ENCODE results near the gene SNX10.

SNX10 gene

DNA sequence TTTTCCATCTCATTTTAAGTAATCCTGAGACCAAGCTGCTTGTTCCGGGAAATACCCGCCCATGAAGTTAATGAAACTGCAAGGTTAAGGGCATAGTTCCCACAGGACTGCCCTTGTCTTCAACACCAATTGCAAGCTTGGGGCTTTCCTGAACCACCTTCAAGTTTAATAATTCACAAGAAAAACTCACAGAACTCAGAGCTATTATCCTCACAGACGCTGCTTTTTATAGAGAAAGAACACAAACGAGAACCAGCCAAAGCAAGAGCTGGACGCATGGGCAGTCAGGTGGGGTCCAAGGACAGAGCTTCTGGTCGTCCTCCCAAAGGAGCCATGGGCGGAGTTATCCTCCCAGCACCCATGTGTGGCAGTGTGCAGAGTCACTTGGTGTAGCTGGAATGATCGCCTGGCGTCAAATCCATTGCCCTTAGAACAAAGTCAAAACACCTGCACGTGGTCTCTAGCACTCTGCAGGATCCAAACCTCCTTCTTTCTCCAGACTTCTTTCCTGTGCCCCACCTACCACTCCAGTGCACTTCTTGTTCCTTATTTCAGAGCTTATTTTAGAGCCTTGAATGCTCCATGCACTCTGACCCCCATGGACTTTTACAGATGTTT, 56.7 kb downstream of the SNX10 start:
- no peak overlapping the region for H3K4me3 ChIP-seq (ENCODE audit: low read length)
- H3K27ac ChIP-seq (ENCODE audit: low read length), result no peak overlapping the region

DNA sequence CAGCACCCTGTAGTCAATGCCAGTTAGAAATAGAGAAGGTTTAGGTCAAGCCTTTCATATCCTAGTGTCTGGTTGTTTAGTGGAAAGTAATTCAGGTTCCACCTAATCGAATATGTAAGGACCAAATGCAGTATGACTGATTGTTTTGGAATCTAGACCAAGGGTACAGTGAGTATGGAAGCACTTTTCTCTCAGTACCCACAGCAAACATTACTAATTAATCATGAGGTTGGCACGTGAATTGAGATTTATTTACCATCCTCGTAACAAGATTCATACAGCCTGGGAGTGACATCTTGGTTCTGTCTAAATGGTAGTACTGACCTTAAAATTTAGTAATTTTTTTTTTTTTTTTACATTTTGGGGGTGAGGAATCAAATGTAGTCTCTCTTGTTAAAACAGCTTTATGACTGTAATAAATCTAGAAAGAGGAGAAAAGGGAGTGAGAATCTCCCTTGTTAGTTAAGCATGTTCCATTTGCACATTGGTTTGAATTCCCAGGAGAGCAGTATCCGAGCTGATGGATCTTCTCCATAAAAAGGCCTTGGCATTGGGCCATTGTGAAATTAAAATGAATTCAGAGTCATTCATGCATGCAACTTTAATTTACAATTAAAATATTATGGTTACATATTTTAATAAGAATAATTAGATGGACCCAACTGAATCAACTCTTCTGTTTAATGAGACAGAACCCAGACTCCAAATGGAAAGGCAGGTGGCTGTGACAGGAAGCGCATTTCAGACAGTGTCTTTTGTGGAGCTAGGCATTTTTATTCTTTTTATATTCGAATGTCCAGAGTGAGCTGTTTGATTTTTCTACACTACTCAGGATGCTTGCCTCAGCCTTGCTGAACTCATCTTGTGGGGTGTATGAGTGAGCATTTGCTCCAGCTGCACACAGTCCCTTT, 57.6 kb downstream of the SNX10 start:
- no peak overlapping the region for H3K4me2 ChIP-seq (ENCODE audit: low read depth, low read length)
- TF ChIP-seq, protein P1, sequence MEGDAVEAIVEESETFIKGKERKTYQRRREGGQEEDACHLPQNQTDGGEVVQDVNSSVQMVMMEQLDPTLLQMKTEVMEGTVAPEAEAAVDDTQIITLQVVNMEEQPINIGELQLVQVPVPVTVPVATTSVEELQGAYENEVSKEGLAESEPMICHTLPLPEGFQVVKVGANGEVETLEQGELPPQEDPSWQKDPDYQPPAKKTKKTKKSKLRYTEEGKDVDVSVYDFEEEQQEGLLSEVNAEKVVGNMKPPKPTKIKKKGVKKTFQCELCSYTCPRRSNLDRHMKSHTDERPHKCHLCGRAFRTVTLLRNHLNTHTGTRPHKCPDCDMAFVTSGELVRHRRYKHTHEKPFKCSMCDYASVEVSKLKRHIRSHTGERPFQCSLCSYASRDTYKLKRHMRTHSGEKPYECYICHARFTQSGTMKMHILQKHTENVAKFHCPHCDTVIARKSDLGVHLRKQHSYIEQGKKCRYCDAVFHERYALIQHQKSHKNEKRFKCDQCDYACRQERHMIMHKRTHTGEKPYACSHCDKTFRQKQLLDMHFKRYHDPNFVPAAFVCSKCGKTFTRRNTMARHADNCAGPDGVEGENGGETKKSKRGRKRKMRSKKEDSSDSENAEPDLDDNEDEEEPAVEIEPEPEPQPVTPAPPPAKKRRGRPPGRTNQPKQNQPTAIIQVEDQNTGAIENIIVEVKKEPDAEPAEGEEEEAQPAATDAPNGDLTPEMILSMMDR (IDR thresholded peaks at IDR 0.05; ENCODE audit: low read length), result no peak
- TF ChIP-seq EZH2 (optimal IDR thresholded peaks at IDR 0.05; ENCODE audit: low read depth, low read length) (no peak), EZH2phosphoT487 (IDR thresholded peaks at IDR 0.05; ENCODE audit: low read length) (no peak)
- no peaks in the 10 kb centered on the region for H3K4me1 ChIP-seq (ENCODE audit: low read length)
- no peak for DNase-seq
- H3K9ac ChIP-seq (ENCODE audit: low read length), result no peak overlapping the region
- H4K20me1 ChIP-seq (ENCODE audit: insufficient read depth, low read length), result no peaks in the 10 kb centered on the region
- no peaks in the 10 kb centered on the region for H3K79me2 ChIP-seq (ENCODE audit: low read length)
- H3F3A ChIP-seq (ENCODE audit: insufficient read depth, low read length), result no peaks in the 10 kb centered on the region
- no peaks in the 10 kb centered on the region for H3K27me3 ChIP-seq (replicated peaks; ENCODE audit: insufficient read depth, low read length)
- H3K4me3 ChIP-seq (ENCODE audit: low read length), result no peak overlapping the region
- H3K27ac ChIP-seq (ENCODE audit: low read length), result no peak overlapping the region
- H3K9me2 ChIP-seq (replicated peaks; ENCODE audit: insufficient read depth, low read length), result no peaks in the 10 kb centered on the region
- H2AFZ ChIP-seq (ENCODE audit: low read length), result no peak overlapping the region
- H3K9me3 ChIP-seq (replicated peaks; ENCODE audit: insufficient read depth, low read length), result no peaks in the 10 kb centered on the region
- no peaks in the 10 kb centered on the region for H3K36me3 ChIP-seq (replicated peaks; ENCODE audit: insufficient read depth, low read length)

More for the DNA sequence above, 56.7 kb downstream of the SNX10 start:
- Histone ChIP-seq H2AFZ (ENCODE audit: low read length) (no peak overlapping the region), H3K9me3 (replicated peaks; ENCODE audit: insufficient read depth, low read length) (no peaks in the 10 kb centered on the region), H3K27me3 (replicated peaks; ENCODE audit: insufficient read depth, low read length) (no peaks in the 10 kb centered on the region), H3K36me3 (replicated peaks; ENCODE audit: insufficient read depth, low read length) (no peaks in the 10 kb centered on the region), H3K9ac (ENCODE audit: low read length) (no peak overlapping the region), H3K4me2 (ENCODE audit: low read depth, low read length) (no peak overlapping the region), H3K9me2 (replicated peaks; ENCODE audit: insufficient read depth, low read length) (no peaks in the 10 kb centered on the region), H4K20me1 (ENCODE audit: insufficient read depth, low read length) (no peaks in the 10 kb centered on the region), H3K79me2 (ENCODE audit: low read length) (no peaks in the 10 kb centered on the region), H3K4me1 (ENCODE audit: low read length) (no peaks in the 10 kb centered on the region), H3F3A (ENCODE audit: insufficient read depth, low read length) (no peaks in the 10 kb centered on the region)
- DNase-seq, result no peak
- no peak for TF ChIP-seq EZH2 (optimal IDR thresholded peaks at IDR 0.05; ENCODE audit: low read depth, low read length)
- TF ChIP-seq, protein P1 (IDR thresholded peaks at IDR 0.05; ENCODE audit: low read length), result no peak
- TF ChIP-seq EZH2phosphoT487 (IDR thresholded peaks at IDR 0.05; ENCODE audit: low read length), result no peak

DNA sequence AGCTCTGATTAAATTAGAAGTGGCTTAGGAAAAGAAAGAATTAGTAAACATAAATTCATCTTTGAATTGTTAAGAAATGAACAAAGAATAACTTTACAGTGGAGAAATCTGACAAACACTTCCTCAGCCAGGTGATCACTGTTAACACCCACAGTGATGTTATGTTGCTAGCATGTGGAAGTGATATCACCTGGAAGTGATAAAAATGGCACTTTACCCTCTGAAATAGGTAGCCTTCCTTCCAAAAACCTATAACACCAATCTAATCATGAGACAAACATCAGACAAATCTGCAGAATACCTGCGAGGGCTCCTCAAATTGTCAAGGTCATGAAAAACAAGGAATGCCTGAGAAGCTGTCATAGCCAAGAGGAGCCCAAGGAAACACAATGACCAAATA, 59.5 kb downstream of the SNX10 start:
- Histone ChIP-seq H3K4me3 (ENCODE audit: low read length) (no peak overlapping the region), H3K79me2 (ENCODE audit: low read length) (no peaks in the 10 kb centered on the region), H3K9ac (ENCODE audit: low read length) (no peak overlapping the region), H3K27me3 (replicated peaks; ENCODE audit: insufficient read depth, low read length) (no peaks in the 10 kb centered on the region), H3K9me3 (replicated peaks; ENCODE audit: insufficient read depth, low read length) (no peaks in the 10 kb centered on the region), H2AFZ (ENCODE audit: low read length) (no peak overlapping the region), H3K4me1 (ENCODE audit: low read length) (no peaks in the 10 kb centered on the region), H3K9me2 (replicated peaks; ENCODE audit: insufficient read depth, low read length) (no peaks in the 10 kb centered on the region), H3K36me3 (replicated peaks; ENCODE audit: insufficient read depth, low read length) (no peaks in the 10 kb centered on the region), H4K20me1 (ENCODE audit: insufficient read depth, low read length) (no peaks in the 10 kb centered on the region), H3F3A (ENCODE audit: insufficient read depth, low read length) (no peaks in the 10 kb centered on the region), H3K4me2 (ENCODE audit: low read depth, low read length) (no peak overlapping the region), H3K27ac (ENCODE audit: low read length) (no peak overlapping the region)
- no peak for DNase-seq
- TF ChIP-seq, protein P1 (IDR thresholded peaks at IDR 0.05; ENCODE audit: low read length), result no peak
- TF ChIP-seq EZH2 (optimal IDR thresholded peaks at IDR 0.05; ENCODE audit: low read depth, low read length) (no peak), EZH2phosphoT487 (IDR thresholded peaks at IDR 0.05; ENCODE audit: low read length) (no peak)
